MM.1S (cell line): ENCODE measurements around the gene NRXN3.

Experiments used
- DNase-seq: peaks from one replicate; pipeline ENCODE4 v3.0.0-alpha.2; 2015
- H2AFZ ChIP-seq: fragments of 300-600 bp; sonication (generic); 2 replicates; pipeline ENCODE4 v1.6.0; 2016; ENCODE audit warnings: antibody characterized with exemption, low read length
- H3F3A ChIP-seq: fragments of 300-600 bp; sonication (generic); 2 replicates; pipeline ENCODE4 v1.6.1; 2016; ENCODE audit warnings: mild to moderate bottlenecking, antibody characterized with exemption, low read length, moderate library complexity, mixed read lengths; ENCODE audit not compliant: insufficient read depth
- H3K27ac ChIP-seq: fragments of 300-600 bp; sonication (generic); 2 replicates; pipeline ENCODE4 v1.5.1; 2016; ENCODE audit warnings: mild to moderate bottlenecking, low read length
- H3K27me3 ChIP-seq: fragments of 300-600 bp; sonication (generic); replicated peaks from 2 replicates; pipeline ENCODE4 v1.6.0; 2016; ENCODE audit warnings: low read length; ENCODE audit not compliant: insufficient read depth
- H3K36me3 ChIP-seq: fragments of 300-600 bp; sonication (generic); replicated peaks from 2 replicates; pipeline ENCODE4 v1.6.1; 2016; ENCODE audit warnings: mild to moderate bottlenecking, low read length, mixed read lengths; ENCODE audit not compliant: insufficient read depth
- H3K4me1 ChIP-seq: fragments of 300-600 bp; sonication (generic); 2 replicates; pipeline ENCODE4 v1.6.1; 2016; ENCODE audit warnings: low read length, mixed read lengths
- H3K4me2 ChIP-seq: fragments of 300-600 bp; sonication (generic); 2 replicates; pipeline ENCODE4 v1.6.0; 2016; ENCODE audit warnings: low read depth, low read length
- H3K4me3 ChIP-seq: fragments of 300-600 bp; sonication (generic); 2 replicates; pipeline ENCODE4 v1.5.1; 2016; ENCODE audit warnings: low read length, mixed read lengths
- H3K79me2 ChIP-seq: fragments of 300-600 bp; sonication (generic); 2 replicates; pipeline ENCODE4 v1.6.1; 2016; ENCODE audit warnings: mixed run types, low read length, mixed read lengths
- H3K9ac ChIP-seq: fragments of 300-600 bp; sonication (generic); 2 replicates; pipeline ENCODE4 v1.6.1; 2016; ENCODE audit warnings: low read length, mixed read lengths
- H3K9me2 ChIP-seq: fragments of 300-600 bp; sonication (generic); replicated peaks from 2 replicates; pipeline ENCODE4 v1.6.1; 2016; ENCODE audit warnings: mild to moderate bottlenecking, low read length, mixed read lengths; ENCODE audit not compliant: insufficient read depth
- H3K9me3 ChIP-seq: fragments of 300-600 bp; sonication (generic); replicated peaks from 2 replicates; pipeline ENCODE4 v1.6.1; 2016; ENCODE audit warnings: mild to moderate bottlenecking, low read length, mixed read lengths; ENCODE audit not compliant: insufficient read depth
- H4K20me1 ChIP-seq: fragments of 300-600 bp; sonication (generic); 2 replicates; pipeline ENCODE4 v1.6.1; 2016; ENCODE audit warnings: mild to moderate bottlenecking, low read length, moderate library complexity, mixed read lengths; ENCODE audit not compliant: insufficient read depth
- CTCF ChIP-seq: fragments of 300-600 bp; sonication (generic); IDR thresholded peaks from 2 replicates; pipeline ENCODE4 v1.5.1; 2016; ENCODE audit warnings: antibody characterized with exemption, low read length, mixed read lengths
- EZH2 ChIP-seq: fragments of 300-600 bp; sonication (generic); optimal IDR thresholded peaks from 2 replicates; pipeline ENCODE3; 2017; ENCODE audit warnings: low read depth, mild to moderate bottlenecking, antibody characterized with exemption, low read length, mixed read lengths
- EZH2phosphoT487 ChIP-seq: fragments of 300-600 bp; sonication (generic); IDR thresholded peaks from 2 replicates; pipeline ENCODE4 v1.6.1; 2018; ENCODE audit warnings: antibody characterized with exemption, low read length

The NRXN3 gene

GRCh38 chr14:79175671-79176070, 1005.5 kb downstream of the NRXN3 start:
- H3K27ac ChIP-seq, result no peak overlapping the region
- no peaks in the 10 kb centered on the region for H3K9me2 ChIP-seq
- no peaks in the 10 kb centered on the region for H4K20me1 ChIP-seq
- H3K4me1 ChIP-seq, result no peaks in the 10 kb centered on the region
- H3K4me3 ChIP-seq, result no peak overlapping the region
- TF ChIP-seq CTCF (no peak), EZH2phosphoT487 (no peak), EZH2 (no peak)
- no peak overlapping the region for H2AFZ ChIP-seq
- no peak for DNase-seq
- H3K36me3 ChIP-seq, result no peaks in the 10 kb centered on the region
- no peaks in the 10 kb centered on the region for H3F3A ChIP-seq
- H3K27me3 ChIP-seq, result no peaks in the 10 kb centered on the region
- H3K9ac ChIP-seq, result no peak overlapping the region
- H3K79me2 ChIP-seq, result no peaks in the 10 kb centered on the region
- H3K4me2 ChIP-seq, result no peak overlapping the region
- H3K9me3 ChIP-seq, result no peaks in the 10 kb centered on the region

GRCh38 chr14:79177106-79177505, 1006.9 kb downstream of the NRXN3 start:
- Histone ChIP-seq H3F3A (no peaks in the 10 kb centered on the region), H4K20me1 (no peaks in the 10 kb centered on the region), H3K27me3 (no peaks in the 10 kb centered on the region), H2AFZ (no peak overlapping the region), H3K9me2 (no peaks in the 10 kb centered on the region), H3K79me2 (no peaks in the 10 kb centered on the region), H3K27ac (no peak overlapping the region), H3K36me3 (no peaks in the 10 kb centered on the region), H3K4me3 (no peak overlapping the region), H3K9ac (no peak overlapping the region), H3K4me2 (no peak overlapping the region), H3K9me3 (no peaks in the 10 kb centered on the region), H3K4me1 (no peaks in the 10 kb centered on the region)
- no peak for TF ChIP-seq CTCF
- no peak for TF ChIP-seq EZH2
- no peak for TF ChIP-seq EZH2phosphoT487
- DNase-seq, result no peak

DNA sequence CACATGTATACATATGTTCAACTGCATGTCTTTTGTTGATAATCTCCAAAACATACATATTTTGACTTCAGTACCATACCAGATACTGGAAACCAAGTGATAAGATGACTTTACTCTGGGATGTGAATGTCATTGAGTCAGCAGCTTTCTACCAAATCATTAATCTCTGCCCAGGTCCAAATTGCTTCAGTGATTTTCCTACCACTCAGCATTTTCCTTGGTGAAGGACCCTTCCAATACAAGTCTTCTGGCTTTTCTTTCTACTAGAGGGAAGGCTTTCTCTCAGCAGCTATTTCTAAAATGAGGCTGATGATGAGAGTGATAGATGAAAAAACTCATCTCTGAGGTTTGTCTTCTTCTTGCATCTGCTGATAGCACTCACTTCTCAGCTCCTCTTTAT, 1008.5 kb downstream of the NRXN3 start:
- Histone ChIP-seq H3K9me2 (no peaks in the 10 kb centered on the region), H3K27ac (no peak overlapping the region), H3K9me3 (no peaks in the 10 kb centered on the region), H3K4me1 (no peaks in the 10 kb centered on the region), H4K20me1 (no peaks in the 10 kb centered on the region), H2AFZ (no peak overlapping the region), H3K36me3 (no peaks in the 10 kb centered on the region), H3K4me2 (no peak overlapping the region), H3K79me2 (no peaks in the 10 kb centered on the region), H3K9ac (no peak overlapping the region), H3K4me3 (no peak overlapping the region), H3K27me3 (no peaks in the 10 kb centered on the region), H3F3A (no peaks in the 10 kb centered on the region)
- no peak for TF ChIP-seq EZH2phosphoT487
- no peak for TF ChIP-seq CTCF
- DNase-seq, result no peak

GRCh38 chr14:79179985-79180384, 1009.8 kb downstream of the NRXN3 start:
- H3K9me3 ChIP-seq, result no peaks in the 10 kb centered on the region
- no peaks in the 10 kb centered on the region for H3K79me2 ChIP-seq
- no peaks in the 10 kb centered on the region for H3K4me1 ChIP-seq
- DNase-seq, result no peak
- TF ChIP-seq EZH2phosphoT487 (no peak), CTCF (no peak), EZH2 (no peak)
- H3K4me3 ChIP-seq, result no peak overlapping the region
- no peak overlapping the region for H3K4me2 ChIP-seq
- H3K9me2 ChIP-seq, result no peaks in the 10 kb centered on the region
- no peak overlapping the region for H3K27ac ChIP-seq
- no peaks in the 10 kb centered on the region for H4K20me1 ChIP-seq
- no peaks in the 10 kb centered on the region for H3F3A ChIP-seq
- no peaks in the 10 kb centered on the region for H3K36me3 ChIP-seq
- no peaks in the 10 kb centered on the region for H3K27me3 ChIP-seq
- no peak overlapping the region for H3K9ac ChIP-seq
- no peak overlapping the region for H2AFZ ChIP-seq
